Right ventricle myocardium inferior (tissue), 1 donor: ENCODE results near the gene CLTB. TPM values are rescaled to one million over a fixed set of nuclear protein-coding genes. Genes with fewer than 3 reads are reported as not detected.
"Not testable (repeated sequence)": the region's sequence is repeated elsewhere in the genome, so short reads cannot be mapped to it uniquely, and the experiment has no call there.

Experiments used
- ATAC-seq: fragments of 200-7000 bp; cut with Tn5 transposase; one replicate; pipeline ENCODE4 v1.9.1; 2020; ENCODE audit warnings: mild to moderate bottlenecking, moderate library complexity
- DNase-seq: peaks from one replicate; pipeline ENCODE4 v3.0.0; 2021; ENCODE audit errors: missing footprints
- intact Hi-C: fragments of 100-400 bp; cut with DNase I; formaldehyde crosslinking; loops from one replicate; pipeline ENCODE4 v1.11.0; 2022
- long read RNA-seq: library from polyadenylated mRNA; unstranded; transcript quantifications from one replicate; pipeline ENCODE4 v2.0.0, GENCODE V29; 2021
- total RNA-seq: library from RNA; stranded (reverse); fragmentation: NEBNext Ultra II Directional; extraction: Animal tissue kit (Norgen Biotek cat#: 25700); gene quantifications from one replicate; pipeline ENCODE4 v1.2.1, GENCODE V29; 2021
- donor health status: DM: no; HTN: yes; CAD: no; lungs with severe emphysema.

CLTB gene
- 217 TPM for total RNA-seq
- long read RNA-seq, transcript CLTB-202 (5 exons, 1,161 nt): major isoform, 178 of 193 reads
- long read RNA-seq, partial matches to known transcripts: 6 of 193 reads
- long read RNA-seq, other reads (novel, unspliced or antisense): 8 of 193 reads

DNA sequence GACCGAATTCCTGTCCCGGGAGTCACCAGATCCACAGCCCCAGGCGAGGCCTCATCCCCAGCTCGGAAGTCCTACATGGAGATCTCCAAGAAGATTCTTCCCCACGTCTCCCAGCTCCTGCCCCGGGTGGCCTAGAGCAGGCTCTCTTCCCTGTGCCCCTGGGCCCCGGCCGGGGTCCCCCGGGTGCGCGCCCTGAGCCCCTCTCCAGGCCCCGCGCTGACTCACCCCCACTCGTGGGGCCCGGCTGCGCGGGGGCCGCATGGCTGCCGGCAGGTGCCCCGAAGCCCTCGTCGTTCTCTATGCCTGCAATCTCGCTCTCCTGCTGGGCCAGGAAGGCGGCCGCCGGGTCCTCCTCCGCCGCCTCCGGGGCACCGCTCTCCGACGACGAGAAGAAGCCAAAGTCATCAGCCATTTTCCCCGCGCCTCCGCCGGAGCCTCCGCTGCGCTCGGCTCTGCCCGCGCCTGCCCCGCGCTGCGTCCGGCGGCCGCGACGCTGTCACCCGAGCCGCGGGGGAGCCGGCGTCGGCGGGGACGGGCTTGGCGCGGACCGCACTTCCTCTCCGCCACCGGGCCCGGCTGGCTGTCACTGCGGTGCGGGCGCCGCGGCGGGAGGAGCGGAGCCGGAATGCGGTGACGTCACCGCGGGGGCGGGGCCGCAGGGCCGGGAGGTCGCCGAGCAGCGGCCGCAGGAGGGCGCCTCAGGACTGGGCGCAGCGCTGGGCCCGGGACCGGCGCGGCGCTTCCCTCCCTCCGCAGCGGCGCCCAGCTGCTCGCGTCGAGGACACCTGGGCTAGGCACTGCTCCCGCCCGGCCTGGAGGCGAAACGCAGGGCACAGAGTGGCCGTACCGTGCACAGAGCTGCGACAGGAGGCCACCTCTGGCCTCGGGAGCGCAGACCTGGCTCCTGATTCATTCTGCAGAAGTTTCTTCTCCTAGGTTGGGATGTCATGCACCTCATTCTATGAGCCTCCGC, at the start of gene CLTB:
TSS of gene CLTB (minus strand) at position 588 of the 973 bp plus-strand sequence. CDS start at position 412, 176 bp downstream.
- intact Hi-C loops: loop anchor here (1.0 to 2.0 kb wide), 5 partner anchors 27 to 231 kb away; partner anchors contain the start of genes FAF2, HIGD2A, KIAA1191 and NOP16

DNA sequence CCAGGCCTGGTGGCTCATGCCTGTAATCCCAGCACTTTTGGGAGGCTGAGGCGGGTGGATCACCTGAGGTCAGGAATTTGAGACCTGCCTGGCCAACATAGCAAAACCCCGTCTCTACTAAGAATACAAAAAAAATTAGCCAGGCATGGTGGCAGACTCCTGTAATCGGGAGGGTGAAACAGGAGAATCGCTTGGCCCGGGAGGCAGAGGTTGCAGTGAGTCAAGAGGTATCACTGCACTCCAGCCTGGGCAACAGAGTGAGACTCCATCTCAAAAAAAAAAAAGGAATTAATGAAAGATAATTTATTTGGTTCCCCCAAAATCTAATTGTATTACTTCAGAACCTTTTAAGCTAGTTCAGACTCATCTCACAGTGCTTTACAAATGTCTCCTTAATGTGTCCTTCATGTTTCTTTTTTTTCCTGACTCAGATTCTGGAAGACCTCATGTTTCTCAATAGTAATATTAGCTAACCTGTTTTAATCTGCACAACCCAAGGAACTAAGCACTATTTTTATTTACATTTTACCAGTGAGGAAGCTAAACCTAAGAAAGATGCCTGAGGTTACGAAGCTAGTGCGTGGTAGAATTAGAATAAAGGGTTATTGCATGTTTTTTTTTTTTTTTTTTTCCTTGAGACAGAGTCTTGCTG, 46.9 kb upstream of the CLTB start:
- ATAC-seq (no peak), DNase-seq (no peak)
- intact Hi-C loops: no loop called here

More for the DNA sequence above, at the start of gene CLTB:
- peak; percentile 96 for DNase-seq
- peak; percentile 96 for ATAC-seq

DNA sequence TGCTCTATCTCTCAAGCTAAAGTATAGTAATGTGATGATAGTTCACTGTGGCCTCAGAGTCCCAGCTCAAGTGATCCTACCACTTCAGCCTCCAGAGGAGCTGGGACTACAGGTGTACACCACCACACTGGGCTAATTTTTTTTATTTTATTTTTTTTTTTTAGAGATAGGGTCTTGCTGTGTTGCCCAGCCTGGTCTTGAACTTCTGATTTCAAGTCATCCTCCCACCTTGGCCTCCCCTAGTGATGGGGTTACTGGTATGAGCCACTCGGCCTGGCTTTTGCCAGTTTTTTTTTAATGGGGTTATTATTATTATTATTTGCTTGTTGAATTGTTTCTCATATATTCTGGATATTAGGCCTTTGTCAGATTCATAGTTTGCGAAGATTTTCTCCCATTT, 45.0 kb upstream of the CLTB start:
- ATAC-seq (no peak), DNase-seq (no peak)
- intact Hi-C loops: no loop called here

DNA sequence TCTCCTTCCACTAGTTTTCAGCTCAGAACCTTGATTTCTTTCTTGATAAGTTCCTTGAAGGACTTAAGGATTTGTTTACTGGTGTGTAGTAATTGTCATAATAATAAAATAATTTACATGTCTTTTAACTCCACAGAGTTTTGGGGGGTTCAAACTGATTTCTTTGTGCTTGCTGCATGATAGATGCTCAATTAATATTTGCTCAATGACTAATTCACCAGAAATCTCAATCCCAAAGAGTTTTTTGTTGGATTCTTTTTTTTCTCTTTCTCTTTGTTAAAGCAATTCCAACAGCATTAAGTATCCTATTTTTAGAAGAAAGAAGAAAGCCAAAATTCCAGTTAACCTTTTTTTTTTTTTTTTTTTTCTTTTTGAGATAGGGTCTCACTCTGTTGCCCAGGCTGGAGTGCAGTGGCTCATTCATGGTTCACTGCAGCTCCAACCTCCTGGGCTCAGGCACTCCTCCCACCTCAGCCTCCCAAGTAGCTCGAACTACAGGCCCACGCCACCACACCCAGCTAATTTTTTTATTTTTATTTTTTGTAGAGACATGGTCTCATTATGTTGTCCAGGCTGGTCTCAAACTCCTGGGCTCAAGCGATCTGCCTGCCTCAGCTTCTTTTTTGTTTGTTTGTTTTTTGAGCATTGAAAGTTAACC, 42.7 kb upstream of the CLTB start:
- DNase-seq (no peak), ATAC-seq (no peak)
- intact Hi-C loops: no loop called here

GRCh38 chr5:176454724-176455394, 38.5 kb upstream of the CLTB start:
- intact Hi-C loops: no loop called here
- ATAC-seq (no peak), DNase-seq (no peak)

GRCh38 chr5:176450077-176450476, 33.7 kb upstream of the CLTB start:
- DNase-seq (no peak), ATAC-seq (no peak)
- intact Hi-C loops: no loop called here

DNA sequence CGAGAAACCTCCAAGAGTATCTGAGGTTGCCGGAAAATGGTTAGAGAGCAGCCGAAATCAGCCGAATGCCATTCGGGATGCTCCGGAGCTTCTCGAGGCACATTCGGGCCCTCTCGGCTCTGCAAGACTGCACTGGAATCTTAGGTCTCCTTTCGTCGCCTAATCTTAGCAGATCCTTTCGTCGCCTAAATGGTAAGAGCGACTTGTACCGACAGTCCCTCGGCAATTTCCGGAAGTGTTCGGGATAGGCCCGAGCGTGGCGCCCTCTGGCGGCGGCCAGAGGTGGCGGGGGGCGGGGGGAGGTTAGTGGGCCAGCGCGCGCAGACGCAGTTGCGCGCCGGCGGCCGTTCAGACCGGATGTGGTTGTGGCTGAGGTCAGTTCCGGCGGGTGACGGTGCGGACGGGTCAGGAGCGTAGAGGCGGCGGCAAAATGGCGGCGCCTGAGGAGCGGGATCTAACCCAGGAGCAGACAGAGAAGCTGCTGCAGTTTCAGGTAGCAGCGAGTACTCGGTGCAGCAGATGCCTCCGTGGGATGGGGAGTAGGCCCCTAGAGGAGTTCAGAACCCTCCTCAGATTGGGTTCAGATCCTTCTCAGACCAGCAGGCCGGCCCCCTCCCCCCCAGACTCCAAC, 31.8 kb upstream of the CLTB start, which contains the start of gene FAF2:
TSS of gene FAF2 (plus strand) at position 408 of the 631 bp plus-strand sequence. CDS start at position 431, 23 bp downstream.
- intact Hi-C loops: loop anchor here (1.0 to 2.0 kb wide), 4 partner anchors 32 to 95 kb away; partner anchors contain the start of genes CLTB, HIGD2A, KIAA1191 and NOP16

DNA sequence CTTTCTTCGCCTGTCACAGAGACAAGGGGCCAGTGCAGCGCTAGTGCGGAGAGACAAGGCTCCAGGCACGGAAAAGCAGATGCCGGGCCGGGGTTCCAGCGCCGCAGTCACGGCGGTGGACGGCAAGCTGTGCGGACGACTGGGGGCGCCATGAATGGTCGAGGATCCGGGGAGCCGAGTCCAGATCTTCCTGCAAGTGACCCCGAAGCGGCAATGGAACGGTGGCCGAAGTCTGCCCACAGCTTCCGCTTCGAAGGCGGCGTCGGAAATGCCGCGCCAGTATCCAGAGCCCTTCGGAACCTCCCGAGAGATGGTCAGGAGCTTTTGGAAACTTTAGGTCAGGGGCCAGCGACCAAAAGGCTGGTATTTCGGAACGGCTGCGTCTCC, 31.2 kb upstream of the CLTB start:
- ATAC-seq: peak; percentile 25
- DNase-seq: peak; percentile 86
- intact Hi-C loops: loop anchor here (2.0 kb wide), 1 partner anchor 95 kb away; no protein-coding TSS in a partner anchor

More for the DNA sequence above, 31.8 kb upstream of the CLTB start, which contains the start of gene FAF2:
- DNase-seq (peak; percentile 98), ATAC-seq (peak; percentile 99)

- peak; percentile 66 for DNase-seq
- intact Hi-C loops: loop anchor here (2.0 kb wide), 1 partner anchor 96 kb away; no protein-coding TSS in a partner anchor
- ATAC-seq: no peak
Measured at GRCh38 chr5:176446884-176447590, 30.7 kb upstream of the CLTB start.

- intact Hi-C loops: loop anchor here (2.0 kb wide), 1 partner anchor 97 kb away; no protein-coding TSS in a partner anchor
- no peak for ATAC-seq
- no peak for DNase-seq
Measured at GRCh38 chr5:176446028-176446665, 29.8 kb upstream of the CLTB start.

- intact Hi-C loops: no loop called here
- ATAC-seq: no peak
- no peak for DNase-seq
Measured at GRCh38 chr5:176444742-176445141, 28.4 kb upstream of the CLTB start.

- DNase-seq, ATAC-seq, intact Hi-C loops: not testable (repeated sequence)
Measured at GRCh38 chr5:176442911-176443310, 26.6 kb upstream of the CLTB start.

DNA sequence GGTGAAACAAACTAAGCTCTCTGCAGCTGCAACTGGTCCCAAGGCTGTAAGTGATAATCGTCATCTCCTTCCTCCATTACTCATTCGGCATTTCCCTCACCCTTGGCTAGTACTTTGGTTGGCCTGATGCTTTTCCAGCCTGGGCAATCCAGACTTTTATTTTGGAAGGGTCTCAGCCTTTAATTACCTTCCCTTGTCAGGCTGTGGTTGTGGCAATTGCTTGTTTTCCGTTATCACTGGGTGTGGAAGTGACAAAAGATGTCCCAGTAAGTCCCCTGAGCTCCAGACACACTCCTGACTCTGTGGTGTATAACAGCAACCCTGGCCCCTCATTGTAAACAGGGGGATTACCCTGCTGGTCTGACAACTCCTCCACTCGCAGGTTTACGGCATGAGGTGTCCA, 25.6 kb upstream of the CLTB start:
- ATAC-seq (no peak), DNase-seq (no peak)
- intact Hi-C loops: no loop called here

DNA sequence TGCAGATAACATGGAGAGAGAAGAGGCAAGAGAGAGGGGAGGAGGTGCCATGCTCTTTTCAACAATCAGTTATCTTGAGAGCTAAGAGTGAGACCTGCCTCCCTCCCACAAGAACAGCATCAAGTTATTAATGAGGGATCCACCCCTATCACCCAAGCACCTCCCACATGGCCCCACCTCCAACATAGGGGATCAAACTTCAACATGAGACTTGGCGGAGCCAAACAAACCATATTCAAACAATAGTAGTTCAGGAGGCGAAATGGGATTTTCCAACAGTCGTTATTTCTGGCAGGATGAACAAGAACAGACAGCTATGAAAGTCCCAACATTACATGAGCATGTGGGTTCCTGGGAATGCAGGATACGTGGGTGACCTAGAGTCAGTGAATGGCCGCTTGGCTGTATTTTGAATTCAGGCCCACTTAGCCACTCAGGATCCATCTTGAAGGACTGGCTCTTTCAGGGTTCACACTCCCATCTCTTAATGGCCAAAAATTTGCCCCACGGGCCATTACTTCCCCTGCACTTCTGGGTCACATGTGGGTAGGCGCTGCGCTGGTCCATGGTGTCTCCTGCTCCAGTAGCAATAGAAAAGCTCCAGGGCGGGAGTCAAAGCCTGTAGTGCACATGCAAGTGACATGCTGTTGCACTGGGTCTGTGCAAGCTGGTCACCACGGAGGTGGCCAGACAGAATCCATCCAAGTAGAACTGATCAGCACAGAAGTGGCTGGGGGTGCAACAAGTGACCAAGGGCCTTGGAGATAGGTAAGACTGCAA, 24.8 kb upstream of the CLTB start:
- no peak for ATAC-seq
- intact Hi-C loops: no loop called here
- no peak for DNase-seq

DNA sequence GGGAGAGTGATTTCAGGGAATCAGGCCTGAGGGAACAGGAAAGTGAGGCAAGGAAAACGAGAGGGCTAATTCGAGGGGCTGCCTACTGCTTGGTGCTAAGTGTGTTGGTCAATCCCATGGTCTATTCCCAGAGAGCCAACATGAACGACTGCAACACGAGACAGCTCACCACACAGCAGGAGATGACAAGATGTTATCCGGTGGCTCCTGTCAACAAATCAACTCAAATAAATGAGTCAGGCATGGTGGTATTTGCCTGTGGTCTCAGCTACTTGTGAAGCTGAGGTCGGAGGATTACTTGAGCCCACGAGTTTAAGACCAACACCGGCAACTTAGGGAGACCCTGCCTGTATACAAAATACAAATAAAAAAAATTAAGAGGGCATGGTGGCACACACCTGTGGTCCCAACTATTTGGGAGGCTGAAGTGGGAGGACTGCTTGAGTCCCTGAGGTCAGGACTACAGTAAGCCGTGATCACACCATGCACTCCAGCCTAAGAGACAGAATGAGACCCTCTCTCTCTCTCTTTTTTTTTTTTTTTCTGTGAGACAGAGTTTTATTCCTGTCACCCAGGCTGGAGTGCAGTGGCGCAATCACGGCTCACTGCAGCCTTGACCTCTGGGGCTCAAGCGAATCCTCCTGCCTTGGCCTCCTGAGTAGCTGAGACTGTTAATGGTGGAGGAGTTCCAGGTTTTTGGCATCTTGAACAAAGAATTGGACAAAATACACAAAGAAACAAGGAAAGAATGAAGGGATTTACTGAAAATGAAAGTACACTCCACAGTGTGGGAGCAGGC, 22.8 kb upstream of the CLTB start:
- ATAC-seq (no peak), DNase-seq (no peak)
- intact Hi-C loops: no loop called here
